SJSA1 (cell line): Measurements from ENCODE around the gene TTC9. TPM values are rescaled to one million over a fixed set of nuclear protein-coding genes. Genes with fewer than 3 reads are reported as not detected.
"Not testable (repeated sequence)": the region's sequence is repeated elsewhere in the genome, so short reads cannot be mapped to it uniquely, and the experiment has no call there.

Experiments
- DNase-seq, 2 experiments: peaks; one replicate each; pipeline ENCODE4 v3.0.0-alpha.2; 2015 to 2020; ENCODE audit warnings: low spot score in 2 of 2, low read depth in 1 of 2
- H3K27ac ChIP-seq: fragments of 250-450 bp; sonication (Bioruptor Pico); 2 replicates; pipeline ENCODE4 v1.5.1; 2020; ENCODE audit warnings: mild to moderate bottlenecking, moderate library complexity
- H3K27me3 ChIP-seq: fragments of 250-450 bp; sonication (Bioruptor Pico); replicated peaks from 2 replicates; pipeline ENCODE4 v1.5.1; 2020; ENCODE audit warnings: mild to moderate bottlenecking, moderate library complexity
- H3K36me3 ChIP-seq: fragments of 250-450 bp; sonication (Bioruptor Pico); 2 replicates; pipeline ENCODE4 v1.5.1; 2020; ENCODE audit warnings: mild to moderate bottlenecking
- H3K4me1 ChIP-seq: fragments of 250-450 bp; sonication (Bioruptor Pico); replicated peaks from 2 replicates; pipeline ENCODE4 v1.6.1; 2021; ENCODE audit warnings: mild to moderate bottlenecking
- H3K4me3 ChIP-seq: fragments of 250-450 bp; sonication (Bioruptor Pico); 2 replicates; pipeline ENCODE4 v1.5.1; 2020; ENCODE audit warnings: mild to moderate bottlenecking
- H3K9me3 ChIP-seq: fragments of 250-450 bp; sonication (Bioruptor Pico); replicated peaks from 2 replicates; pipeline ENCODE4 v1.5.1; 2020; ENCODE audit warnings: mild to moderate bottlenecking
- total RNA-seq: library from RNA; depleted of rRNA; stranded (reverse); fragments of >200 nt; shearing (Covaris generic); gene quantifications from 2 replicates; pipeline ENCODE4 v1.2.3, GENCODE V29; 2014

Gene TTC9
- total RNA-seq, 1 experiment from 2014 or later: 0.18 TPM

DNA sequence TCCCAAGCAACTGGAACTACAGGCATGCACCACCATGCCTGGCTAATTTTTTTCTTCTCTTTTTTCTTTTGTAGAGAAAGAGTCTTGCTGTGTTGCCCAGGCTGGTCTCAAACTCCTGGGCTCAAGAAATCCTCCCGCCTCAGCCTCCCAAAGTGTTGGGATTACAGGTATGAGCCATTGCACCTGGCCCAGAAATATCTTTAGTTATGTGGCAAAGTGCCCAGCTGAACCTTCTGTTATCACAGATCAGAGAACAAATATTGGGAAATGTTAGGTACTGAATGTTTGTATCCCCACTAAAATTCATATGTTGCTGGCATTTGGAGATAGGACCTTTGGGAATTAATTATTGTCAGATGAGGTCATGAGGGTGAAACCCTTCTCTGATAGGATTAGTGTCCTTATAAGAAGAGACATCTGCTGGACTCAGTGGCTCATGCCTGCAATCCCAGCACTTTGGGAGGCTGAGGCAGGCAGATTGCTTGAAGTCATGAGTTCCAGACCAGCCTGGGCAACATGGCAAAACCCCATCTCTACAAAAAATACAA lies 62.0 kb downstream of the TTC9 start:
- not testable (repeated sequence) for H3K27me3 ChIP-seq, H3K4me3 ChIP-seq, H3K36me3 ChIP-seq, H3K9me3 ChIP-seq, DNase-seq, H3K4me1 ChIP-seq, H3K27ac ChIP-seq

DNA sequence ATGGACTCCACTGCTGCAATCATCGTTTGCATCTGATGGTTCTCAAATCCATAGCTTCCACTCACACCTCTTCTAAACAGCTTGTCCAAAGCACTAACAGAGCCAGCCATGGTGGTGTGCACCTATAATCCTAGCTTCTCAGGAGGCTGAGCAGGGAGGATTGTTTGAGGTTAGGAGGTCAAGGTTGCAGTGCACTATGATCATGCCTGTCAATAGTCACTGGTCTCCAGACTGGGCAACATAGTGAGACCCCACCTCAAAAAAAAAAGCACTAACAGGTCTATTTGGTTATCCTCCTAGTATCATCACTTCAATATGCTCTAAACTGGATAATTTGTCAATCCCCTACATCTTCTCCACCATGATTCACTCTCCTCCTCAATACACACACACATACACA lies 63.2 kb downstream of the TTC9 start:
- H3K4me1 ChIP-seq: no peaks in the 10 kb centered on the region
- DNase-seq: no peak
- no peaks in the 10 kb centered on the region for H3K27me3 ChIP-seq
- H3K36me3 ChIP-seq: no peaks in the 10 kb centered on the region
- no peaks in the 10 kb centered on the region for H3K9me3 ChIP-seq
- H3K4me3 ChIP-seq: no peak overlapping the region
- H3K27ac ChIP-seq: no peak overlapping the region

DNA sequence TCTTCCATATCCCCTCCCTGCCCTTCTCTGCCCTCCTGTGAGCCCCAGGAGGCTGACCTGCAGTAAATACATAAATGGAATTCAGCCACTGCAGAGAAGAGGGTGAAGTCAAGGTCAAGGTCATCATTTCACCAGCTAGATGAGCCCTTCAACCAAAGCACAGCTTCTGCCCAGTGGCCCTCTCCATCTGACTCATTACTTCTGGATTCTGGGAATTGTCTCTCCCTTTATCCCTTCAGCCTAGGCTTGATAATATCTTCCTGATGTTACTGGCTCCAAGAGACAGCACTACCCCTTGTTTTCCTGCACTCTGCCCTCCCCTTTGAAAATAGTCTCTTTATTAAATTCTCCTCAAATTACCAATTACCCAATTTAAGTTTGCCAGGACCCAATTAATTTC lies 64.5 kb downstream of the TTC9 start:
- H3K36me3 ChIP-seq: no peaks in the 10 kb centered on the region
- no peaks in the 10 kb centered on the region for H3K9me3 ChIP-seq
- no peak overlapping the region for H3K4me3 ChIP-seq
- H3K27me3 ChIP-seq: no peaks in the 10 kb centered on the region
- H3K27ac ChIP-seq: no peak overlapping the region
- no peaks in the 10 kb centered on the region for H3K4me1 ChIP-seq
- DNase-seq: no peak

DNA sequence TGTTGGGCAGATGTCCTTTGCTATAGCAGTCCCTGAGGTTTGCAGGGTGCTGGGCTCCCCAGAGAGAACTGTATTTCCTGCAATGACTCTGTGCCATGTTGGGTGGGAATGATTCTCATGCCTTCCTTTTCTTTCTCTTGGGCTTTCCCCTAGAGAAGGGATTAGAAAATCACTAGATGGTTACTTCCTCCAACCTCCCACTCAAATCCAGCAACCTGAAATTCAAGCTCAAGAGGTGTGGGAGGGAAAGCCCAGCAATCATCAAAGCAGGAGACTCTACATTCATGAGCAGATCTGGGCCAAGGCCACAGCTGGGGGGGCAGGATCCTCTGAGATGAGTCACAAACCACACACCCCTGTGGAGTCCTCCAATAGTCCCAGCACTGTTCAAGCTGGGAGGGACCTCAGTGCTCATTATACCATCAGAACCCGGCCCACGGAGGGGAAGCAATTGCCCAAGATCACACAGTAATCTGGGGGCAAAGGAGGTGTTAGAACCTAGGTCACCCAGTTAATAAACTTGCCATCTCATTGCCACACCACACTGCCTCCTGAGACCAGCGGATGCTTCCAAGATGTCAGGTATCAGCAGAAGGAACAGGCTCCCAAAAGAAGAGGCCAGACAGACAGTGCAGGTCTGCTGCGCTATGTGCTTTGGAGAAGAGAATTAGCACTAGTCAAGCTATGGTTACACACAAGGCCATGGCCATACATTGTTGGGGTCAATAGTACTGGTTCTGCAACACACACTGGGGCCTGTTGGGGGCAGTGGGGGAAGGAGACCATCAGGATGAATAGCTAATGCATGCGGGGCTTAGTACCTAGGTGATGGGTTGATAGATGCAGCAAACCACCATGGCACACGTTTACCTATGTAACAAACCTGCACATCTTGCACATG lies 65.7 kb downstream of the TTC9 start:
- Histone ChIP-seq H3K36me3 (no peaks in the 10 kb centered on the region), H3K4me3 (no peak overlapping the region), H3K9me3 (no peaks in the 10 kb centered on the region), H3K27me3 (no peaks in the 10 kb centered on the region), H3K27ac (no peak overlapping the region), H3K4me1 (no peaks in the 10 kb centered on the region)
- no peak for DNase-seq

DNA sequence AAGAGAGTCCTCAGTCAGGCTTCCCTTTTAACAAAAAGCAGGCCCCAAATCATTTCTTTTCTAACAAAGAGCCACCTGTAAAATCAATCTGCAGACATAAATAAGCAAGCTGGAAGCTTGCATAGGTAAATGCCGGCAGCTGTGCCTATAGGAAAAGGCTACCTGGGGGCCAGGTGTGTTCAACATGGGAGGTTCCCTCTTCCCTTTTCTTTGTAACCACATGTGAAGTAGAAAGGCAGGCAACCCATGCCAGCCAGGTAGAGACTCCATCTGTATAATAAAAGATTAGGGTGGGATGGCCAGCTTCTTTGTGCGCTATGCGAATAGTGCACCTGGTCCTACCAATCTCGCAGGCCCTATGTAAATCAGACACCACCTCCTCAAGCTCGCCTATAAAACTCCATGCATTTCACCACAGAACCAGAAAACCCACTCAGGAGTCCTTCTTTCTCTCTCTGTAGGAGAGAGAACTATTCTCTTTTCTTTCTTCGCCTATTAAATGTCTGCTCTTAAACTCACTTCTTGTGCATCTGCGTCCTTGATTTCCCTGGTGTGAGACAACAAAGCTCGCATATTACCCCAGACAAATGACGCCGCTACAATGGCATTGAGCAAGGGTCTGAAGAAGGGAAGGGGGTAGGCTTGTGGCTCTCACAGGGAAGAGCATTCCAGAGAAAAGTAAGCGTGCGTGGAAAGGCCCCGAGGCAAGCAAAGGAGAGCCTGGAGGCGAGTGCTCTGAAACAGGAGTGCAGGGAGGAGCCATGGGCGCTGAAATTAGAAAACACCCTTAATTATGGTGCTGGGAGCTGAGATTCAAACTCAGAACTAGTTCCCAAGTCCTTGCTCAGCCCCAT lies 67.2 kb downstream of the TTC9 start:
- Histone ChIP-seq H3K4me1 (no peaks in the 10 kb centered on the region), H3K27ac (no peak overlapping the region)
- DNase-seq: no peak

DNA sequence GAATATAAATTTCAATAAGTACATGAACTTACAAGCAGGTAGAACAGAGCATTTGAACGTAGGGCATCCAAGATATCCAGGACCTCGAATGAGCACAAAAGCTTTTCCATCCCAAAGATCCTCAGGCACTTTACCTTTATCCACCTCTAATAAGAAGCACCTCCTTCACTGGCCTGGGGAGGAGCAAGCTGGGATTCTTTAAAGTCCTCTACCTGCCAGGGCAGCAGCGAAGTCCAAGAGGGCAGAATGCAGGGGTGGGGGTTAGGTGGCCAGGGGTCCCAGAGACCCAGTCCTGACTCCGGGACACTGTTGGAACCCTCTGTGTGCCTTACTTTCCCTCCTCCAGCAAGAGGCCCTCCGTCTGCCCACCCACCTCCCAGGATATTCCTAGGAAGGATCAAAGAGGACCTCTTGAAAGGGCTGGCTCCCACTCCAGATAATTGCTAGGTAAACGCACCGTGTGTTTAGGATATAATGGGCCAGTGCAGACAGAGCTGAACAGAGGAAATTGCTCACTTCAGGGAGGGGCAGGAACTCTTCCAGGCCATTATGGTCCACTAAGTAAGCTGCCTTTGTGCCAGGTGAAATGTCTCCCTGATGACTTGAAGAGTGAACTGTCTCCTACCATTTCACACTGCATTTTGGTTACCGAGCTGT lies 68.1 kb downstream of the TTC9 start:
- no peak for DNase-seq
- H3K9me3 ChIP-seq: no peaks in the 10 kb centered on the region
- H3K27ac ChIP-seq: no peak overlapping the region
- peaks cover under 1% of the 10 kb centered on the region; the same call in 1 of the 2 replicates for H3K27me3 ChIP-seq
- no peaks in the 10 kb centered on the region for H3K36me3 ChIP-seq
- H3K4me1 ChIP-seq: no peaks in the 10 kb centered on the region
- no peak overlapping the region for H3K4me3 ChIP-seq

More for the DNA sequence above, 67.2 kb downstream of the TTC9 start:
- Histone ChIP-seq H3K27me3 (no peaks in the 10 kb centered on the region), H3K36me3 (no peaks in the 10 kb centered on the region), H3K4me3 (no peak overlapping the region), H3K9me3 (no peaks in the 10 kb centered on the region)

DNA sequence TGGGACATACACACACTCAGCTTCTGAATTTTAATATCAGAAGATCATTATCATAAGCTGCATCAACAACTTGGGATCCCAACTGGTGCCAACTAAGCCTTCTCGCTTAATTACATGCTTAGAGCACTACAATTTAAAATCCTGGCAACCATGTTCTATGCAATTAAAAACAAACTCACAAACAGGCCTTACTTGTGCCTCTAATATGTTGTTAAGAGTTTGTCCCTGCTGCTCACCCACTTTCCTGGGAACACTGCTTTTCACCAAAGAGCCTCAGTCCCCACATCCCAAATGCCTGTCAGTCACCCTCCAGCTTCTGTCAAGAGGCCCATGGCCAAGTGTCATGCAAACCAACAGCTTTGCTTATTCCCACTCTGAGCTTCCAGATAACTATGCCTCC lies 69.7 kb downstream of the TTC9 start:
- Histone ChIP-seq H3K27ac (no peak overlapping the region), H3K4me3 (no peak overlapping the region), H3K9me3 (no peaks in the 10 kb centered on the region), H3K27me3 (peaks cover 3% of the 10 kb centered on the region; the same call in 1 of the 2 replicates), H3K36me3 (no peaks in the 10 kb centered on the region), H3K4me1 (no peaks in the 10 kb centered on the region)
- no peak for DNase-seq

DNA sequence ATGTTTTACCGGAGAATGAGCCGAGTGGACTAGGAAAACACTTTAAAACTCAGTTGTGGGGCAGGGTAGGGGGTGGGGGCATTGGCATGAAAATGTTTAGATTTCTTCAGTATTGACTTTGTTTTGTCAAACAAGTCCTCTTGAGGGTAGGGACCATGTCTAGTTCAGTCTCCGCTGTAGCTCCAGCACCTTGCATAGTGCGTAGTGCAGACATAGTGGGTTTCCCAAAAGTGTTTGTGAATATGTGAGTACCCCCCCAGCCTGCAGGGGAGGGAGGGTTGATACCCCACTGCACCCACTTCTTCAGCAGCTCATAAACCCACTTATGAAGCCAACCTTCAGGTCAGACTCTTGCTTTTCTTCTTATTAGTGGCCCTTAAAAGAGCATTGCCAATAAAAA lies 71.4 kb downstream of the TTC9 start:
- no peak overlapping the region for H3K27ac ChIP-seq
- H3K4me1 ChIP-seq: no peaks in the 10 kb centered on the region
- no peak for DNase-seq
- no peaks in the 10 kb centered on the region for H3K9me3 ChIP-seq
- H3K4me3 ChIP-seq: no peak overlapping the region
- peaks cover 3% of the 10 kb centered on the region; the same call in 1 of the 2 replicates for H3K27me3 ChIP-seq
- H3K36me3 ChIP-seq: no peaks in the 10 kb centered on the region

DNA sequence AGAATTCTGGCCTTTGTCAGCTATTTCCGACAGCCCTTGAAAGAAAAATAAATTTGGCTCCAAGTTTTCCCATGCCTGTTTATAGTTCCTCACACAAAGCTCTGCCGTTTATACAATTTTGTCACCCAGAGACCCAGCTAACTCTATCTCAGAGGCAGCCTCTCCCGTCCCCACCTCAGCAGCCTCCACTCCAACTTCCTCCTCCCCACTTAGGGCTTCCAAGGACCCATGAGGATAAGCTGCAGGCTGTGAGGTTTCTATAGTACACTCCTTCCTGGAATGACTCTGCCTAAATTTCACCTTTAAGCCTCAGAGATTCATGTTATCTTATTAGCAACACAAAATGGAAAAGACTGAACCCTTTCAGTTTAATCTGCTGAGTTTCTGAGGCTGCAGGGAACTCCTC lies 71.8 kb downstream of the TTC9 start:
- Histone ChIP-seq H3K9me3 (no peaks in the 10 kb centered on the region), H3K27ac (no peak overlapping the region), H3K4me3 (no peak overlapping the region), H3K4me1 (no peaks in the 10 kb centered on the region), H3K36me3 (no peaks in the 10 kb centered on the region), H3K27me3 (peaks cover 3% of the 10 kb centered on the region; the same call in 1 of the 2 replicates)
- DNase-seq: no peak

DNA sequence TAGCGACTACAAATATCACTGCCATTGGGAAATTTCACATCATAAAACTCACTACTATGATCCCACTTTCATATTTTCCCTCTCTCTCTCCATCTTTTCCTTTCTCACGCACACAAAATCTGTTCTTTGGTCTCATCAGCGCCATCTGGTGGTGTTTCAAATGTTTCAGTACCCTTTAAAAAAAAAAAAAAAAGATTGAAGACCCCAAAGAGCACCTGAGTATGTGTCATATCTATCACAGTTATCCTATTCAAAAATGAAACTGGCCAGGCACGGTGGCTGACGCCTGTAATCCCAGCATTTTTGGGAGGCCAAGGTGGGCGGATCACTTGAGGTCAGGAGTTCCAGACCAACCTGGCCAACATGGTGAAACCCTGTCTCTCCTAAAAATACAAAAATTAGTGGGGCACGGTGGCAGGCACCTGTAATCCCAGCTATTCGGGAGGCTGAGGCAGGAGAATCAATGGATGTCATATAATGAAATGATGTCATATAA lies 72.4 kb downstream of the TTC9 start:
- Histone ChIP-seq H3K4me3 (no peak overlapping the region), H3K36me3 (no peaks in the 10 kb centered on the region), H3K9me3 (no peaks in the 10 kb centered on the region), H3K4me1 (no peaks in the 10 kb centered on the region), H3K27ac (no peak overlapping the region), H3K27me3 (peaks cover 3% of the 10 kb centered on the region; the same call in 1 of the 2 replicates)
- DNase-seq: peak in 1 of 2 experiments; percentile 41

DNA sequence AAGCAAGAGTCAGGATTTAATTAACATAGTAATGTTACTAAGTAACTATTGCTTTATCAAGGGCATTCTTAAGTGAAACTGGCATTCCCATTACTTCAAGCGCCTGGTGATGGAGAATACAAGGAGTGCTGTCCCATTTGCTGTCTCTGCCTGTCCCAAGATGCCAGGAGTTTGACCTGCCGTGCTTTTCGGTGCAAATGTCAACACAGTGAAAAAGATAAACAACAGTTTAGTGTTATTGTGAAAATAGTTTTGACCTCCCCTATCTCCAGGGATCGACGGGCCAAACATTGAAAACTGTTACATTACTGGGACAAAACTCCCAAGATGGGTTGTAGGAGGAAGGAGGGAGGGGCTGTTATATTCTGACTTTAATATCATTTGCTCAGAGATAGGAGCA lies 74.8 kb downstream of the TTC9 start:
- H3K36me3 ChIP-seq: no peaks in the 10 kb centered on the region
- H3K4me1 ChIP-seq: no peaks in the 10 kb centered on the region

DNA sequence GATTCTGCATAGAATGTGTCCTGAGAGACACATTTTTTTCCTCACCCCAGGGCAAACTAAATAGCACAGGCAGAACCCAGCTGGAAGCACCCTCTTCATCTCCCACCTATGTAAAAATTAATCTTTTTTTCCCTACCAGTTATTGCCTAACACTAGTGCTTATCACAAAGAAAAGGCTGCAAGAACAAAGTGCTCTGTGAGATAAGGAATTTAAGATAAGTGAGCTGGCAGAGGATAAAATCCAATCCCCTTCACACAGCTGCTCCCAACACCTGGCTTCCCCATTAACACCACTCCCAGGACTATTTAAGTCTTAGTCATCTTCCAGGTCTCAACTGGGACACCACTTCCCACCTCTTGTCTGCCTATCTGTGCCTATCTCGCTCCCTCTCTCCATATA lies 75.2 kb downstream of the TTC9 start:
- no peaks in the 10 kb centered on the region for H3K36me3 ChIP-seq
- H3K27me3 ChIP-seq: peaks cover 3% of the 10 kb centered on the region; the same call in 1 of the 2 replicates
- H3K27ac ChIP-seq: no peak overlapping the region
- H3K9me3 ChIP-seq: no peaks in the 10 kb centered on the region
- H3K4me1 ChIP-seq: no peaks in the 10 kb centered on the region
- DNase-seq: no peak
- no peak overlapping the region for H3K4me3 ChIP-seq

More for the DNA sequence above, 74.8 kb downstream of the TTC9 start:
- Histone ChIP-seq H3K4me3 (no peak overlapping the region), H3K27me3 (peaks cover 3% of the 10 kb centered on the region; the same call in 1 of the 2 replicates), H3K9me3 (no peaks in the 10 kb centered on the region), H3K27ac (no peak overlapping the region)
- DNase-seq: no peak

DNA sequence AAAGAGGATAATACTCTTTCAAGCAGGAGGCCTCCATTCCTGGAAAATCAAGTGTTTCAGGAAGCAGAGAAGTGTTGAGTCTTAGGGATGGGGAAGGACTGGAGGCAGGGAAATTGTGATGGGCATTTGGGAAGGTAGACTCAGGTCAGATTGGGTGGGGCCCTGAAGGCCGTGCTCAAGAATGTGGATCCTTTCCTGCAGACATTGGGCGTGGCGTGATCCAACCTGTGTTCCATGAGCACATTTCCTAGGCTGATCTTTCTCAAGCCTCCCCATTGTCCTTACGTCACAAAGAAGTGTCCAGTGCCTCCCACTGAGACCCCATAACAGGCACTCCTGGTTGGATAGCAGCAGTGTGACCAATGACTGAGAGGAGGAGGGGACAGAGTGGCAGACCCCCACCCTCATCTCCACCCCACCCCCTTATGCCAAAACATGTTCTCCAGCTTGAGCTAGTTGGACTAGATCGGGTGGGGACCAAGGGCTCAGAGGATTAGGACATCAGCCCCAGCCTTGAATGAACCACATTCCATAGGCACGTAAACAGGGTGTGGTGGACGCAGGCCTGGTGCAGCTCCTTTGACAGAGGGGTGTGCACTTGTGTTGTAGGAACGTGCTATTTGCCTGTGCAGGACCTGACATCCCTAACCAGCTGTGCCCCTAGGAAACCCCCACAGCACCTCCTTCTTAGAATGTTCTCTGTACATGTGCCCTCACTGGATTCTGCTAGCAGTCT lies 76.8 kb downstream of the TTC9 start:
- Histone ChIP-seq H3K27ac (no peak overlapping the region), H3K27me3 (peaks cover 3% of the 10 kb centered on the region; the same call in 1 of the 2 replicates), H3K4me3 (no peak overlapping the region), H3K36me3 (no peaks in the 10 kb centered on the region), H3K9me3 (no peaks in the 10 kb centered on the region), H3K4me1 (no peaks in the 10 kb centered on the region)
- DNase-seq: no peak
